ENCODE measurements around the gene VPS36.
"Not testable (repeated sequence)": the region's sequence is repeated elsewhere in the genome, so short reads cannot be mapped to it uniquely, and the experiment has no call there.

The VPS36 gene

GRCh38 chr13:52374389-52374788 is 76.0 kb downstream of the VPS36 start:
- DNase-seq: no peak

- DNase-seq: not testable (repeated sequence)
These were observed 77.2 kb downstream of the VPS36 start for GRCh38 chr13:52373277-52373676.

GRCh38 chr13:52371736-52372247 is 78.6 kb downstream of the VPS36 start:
- DNase-seq: no peak

- no peak for DNase-seq
These were observed 84.1 kb downstream of the VPS36 start for GRCh38 chr13:52366291-52366690.

All from activated CD4-positive, CD25-positive, alpha-beta regulatory T cell (primary cell).